Measurements from ENCODE around the gene FLNB. TPM values are rescaled to one million over a fixed set of nuclear protein-coding genes. Genes with fewer than 3 reads are reported as not detected.

FLNB gene
- total and polyA plus RNA-seq, 2 of the 4 experiments (the other 2 are of a cell fraction), result 78.0 to 136 TPM

DNA sequence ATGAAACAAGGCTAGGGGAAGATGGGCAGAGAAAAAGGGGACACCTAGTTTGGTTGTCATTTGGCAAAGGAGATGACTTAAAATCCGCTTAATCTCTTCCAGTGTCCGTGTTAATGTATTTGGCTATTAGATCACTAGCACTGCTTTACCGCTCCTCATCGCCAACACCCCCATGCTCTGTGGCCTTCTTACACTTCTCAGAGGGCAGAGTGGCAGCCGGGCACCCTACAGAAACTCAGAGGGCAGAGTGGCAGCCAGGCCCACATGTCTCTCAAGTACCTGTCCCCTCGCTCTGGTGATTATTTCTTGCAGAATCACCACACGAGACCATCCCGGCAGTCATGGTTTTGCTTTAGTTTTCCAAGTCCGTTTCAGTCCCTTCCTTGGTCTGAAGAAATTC lies 162.9 kb downstream of the FLNB start:
- no peaks in the 10 kb centered on the region for H3K9me3 ChIP-seq (ENCODE audit: control insufficient read depth, insufficient read depth, low read length)
- no peak overlapping the region for H3K56ac ChIP-seq (ENCODE audit: extremely low read depth, insufficient read depth, low read length)
- H4K91ac ChIP-seq (ENCODE audit: insufficient read depth, low read depth, low read length), result no peak overlapping the region
- DNase-seq (no peak), ATAC-seq (ENCODE audit: low read depth) (no peak)
- peaks cover 11% of the 10 kb centered on the region for H4K20me1 ChIP-seq (ENCODE audit: insufficient read depth, low read length)
- H2AK5ac ChIP-seq (ENCODE audit: low read depth, low read length), result no peak overlapping the region
- no peak overlapping the region for H2BK5ac ChIP-seq (ENCODE audit: low read depth, low read length, poor library complexity, severe bottlenecking)
- no TSS peak for BruUV-seq (replicated peaks)
- no peak overlapping the region for H4K8ac ChIP-seq (ENCODE audit: low read depth in 2 of 2, low read length in 2 of 2)
- no peak overlapping the region for H3K4ac ChIP-seq (ENCODE audit: low read depth, low read length)
- TF ChIP-seq RCOR1 (IDR thresholded peaks at IDR 0.05; ENCODE audit: insufficient replicate concordance, low read length) (no peak), MXI1 (IDR thresholded peaks at IDR 0.05; ENCODE audit: borderline replicate concordance, low read depth, low read length) (no peak), POLR2A (IDR thresholded peaks at IDR 0.05; ENCODE audit: low read depth, low read length) (no peak), NFE2L2 (IDR thresholded peaks at IDR 0.05; ENCODE audit: low read depth, low read length) (no peak), CEBPB (IDR thresholded peaks at IDR 0.05; ENCODE audit: low read depth, low read length) (no peak), MAFK (IDR thresholded peaks at IDR 0.05; ENCODE audit: low read depth, low read length) (no peak), RFX5 (IDR thresholded peaks at IDR 0.05; ENCODE audit: low read depth, low read length) (no peak)
- TF ChIP-seq, protein P1, sequence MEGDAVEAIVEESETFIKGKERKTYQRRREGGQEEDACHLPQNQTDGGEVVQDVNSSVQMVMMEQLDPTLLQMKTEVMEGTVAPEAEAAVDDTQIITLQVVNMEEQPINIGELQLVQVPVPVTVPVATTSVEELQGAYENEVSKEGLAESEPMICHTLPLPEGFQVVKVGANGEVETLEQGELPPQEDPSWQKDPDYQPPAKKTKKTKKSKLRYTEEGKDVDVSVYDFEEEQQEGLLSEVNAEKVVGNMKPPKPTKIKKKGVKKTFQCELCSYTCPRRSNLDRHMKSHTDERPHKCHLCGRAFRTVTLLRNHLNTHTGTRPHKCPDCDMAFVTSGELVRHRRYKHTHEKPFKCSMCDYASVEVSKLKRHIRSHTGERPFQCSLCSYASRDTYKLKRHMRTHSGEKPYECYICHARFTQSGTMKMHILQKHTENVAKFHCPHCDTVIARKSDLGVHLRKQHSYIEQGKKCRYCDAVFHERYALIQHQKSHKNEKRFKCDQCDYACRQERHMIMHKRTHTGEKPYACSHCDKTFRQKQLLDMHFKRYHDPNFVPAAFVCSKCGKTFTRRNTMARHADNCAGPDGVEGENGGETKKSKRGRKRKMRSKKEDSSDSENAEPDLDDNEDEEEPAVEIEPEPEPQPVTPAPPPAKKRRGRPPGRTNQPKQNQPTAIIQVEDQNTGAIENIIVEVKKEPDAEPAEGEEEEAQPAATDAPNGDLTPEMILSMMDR (conservative IDR thresholded peaks at IDR 0.05; ENCODE audit: low read depth, low read length), result no peak
- TF ChIP-seq, protein P2, sequence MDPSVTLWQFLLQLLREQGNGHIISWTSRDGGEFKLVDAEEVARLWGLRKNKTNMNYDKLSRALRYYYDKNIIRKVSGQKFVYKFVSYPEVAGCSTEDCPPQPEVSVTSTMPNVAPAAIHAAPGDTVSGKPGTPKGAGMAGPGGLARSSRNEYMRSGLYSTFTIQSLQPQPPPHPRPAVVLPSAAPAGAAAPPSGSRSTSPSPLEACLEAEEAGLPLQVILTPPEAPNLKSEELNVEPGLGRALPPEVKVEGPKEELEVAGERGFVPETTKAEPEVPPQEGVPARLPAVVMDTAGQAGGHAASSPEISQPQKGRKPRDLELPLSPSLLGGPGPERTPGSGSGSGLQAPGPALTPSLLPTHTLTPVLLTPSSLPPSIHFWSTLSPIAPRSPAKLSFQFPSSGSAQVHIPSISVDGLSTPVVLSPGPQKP (IDR thresholded peaks at IDR 0.05; ENCODE audit: borderline replicate concordance, low read depth, low read length), result no peak
- intact Hi-C loops (cut with micrococcal nuclease), result no loop called here
- H3K4me1 ChIP-seq (ENCODE audit: control insufficient read depth, insufficient read depth, low read length), result peaks cover 11% of the 10 kb centered on the region
- H2BK120ac ChIP-seq (ENCODE audit: low read depth, low read length), result no peak overlapping the region
- H3K27ac ChIP-seq (ENCODE audit: insufficient read depth, low read length), result no peak overlapping the region
- no peak overlapping the region for H2BK20ac ChIP-seq (ENCODE audit: low read depth, low read length)
- no peak overlapping the region for H3K4me3 ChIP-seq (ENCODE audit: insufficient read depth, low read depth, low read length)
- no peak overlapping the region for H2AK9ac ChIP-seq (replicated peaks; ENCODE audit: low read depth, low read length, poor library complexity)
- no peak overlapping the region for H3K18ac ChIP-seq (ENCODE audit: low read depth, low read length)
- CTCF ChIA-PET, result no interaction called here
- H2BK15ac ChIP-seq (ENCODE audit: low read depth, low read length), result no peak overlapping the region
- H4K5ac ChIP-seq (ENCODE audit: low read depth, low read length), result no peak overlapping the region
- dilution Hi-C loops (cut with HindIII; ENCODE audit: low sequenced_read_pairs, unreplicated experiment), result no loop called here
- peaks cover 40% of the 10 kb centered on the region for H3K36me3 ChIP-seq (ENCODE audit: control insufficient read depth, insufficient read depth, low read length)
- H3K9ac ChIP-seq (ENCODE audit: low read depth, low read length), result no peak overlapping the region
- POLR2A ChIA-PET (ENCODE audit: unreplicated experiment), result no interaction called here
- 98% methylated on average over 4 of the region's 9 CpGs; no CpG with 5 or more reads in 1 of the 2 experiments for WGBS, 2 experiments (ENCODE audit: extremely low coverage in 2 of 2, insufficient read length in 1 of 2)
- in situ Hi-C loops (cut with MboI; ENCODE audit: low sequenced_read_pairs), result no loop called here
- no peaks in the 10 kb centered on the region for H3K27me3 ChIP-seq (ENCODE audit: control insufficient read depth, insufficient read depth, low read length)
- no peak overlapping the region for H3K14ac ChIP-seq (replicated peaks; ENCODE audit: low read depth, low read length)
- peaks cover 7% of the 10 kb centered on the region; the same call in 1 of the 2 replicates for H3K9me1 ChIP-seq (ENCODE audit: insufficient read depth, low read length)
- H3K79me1 ChIP-seq (ENCODE audit: low read depth in 1 of 2, low read length in 2 of 2), result peaks cover 6 to 20% of the 10 kb centered on the region in 2 experiments; a peak in 3 of 4 replicates
- H3K4me2 ChIP-seq (ENCODE audit: low read depth, low read length), result no peak overlapping the region
- no peak overlapping the region for H2AFZ ChIP-seq (replicated peaks; ENCODE audit: low read length, poor library complexity)
- no peak overlapping the region for H3K23ac ChIP-seq (ENCODE audit: low read depth, low read length)
